ENCODE data around the gene RAB5B. TPM values are rescaled to one million over a fixed set of nuclear protein-coding genes. Genes with fewer than 3 reads are reported as not detected.
"Not testable (repeated sequence)": the region's sequence is repeated elsewhere in the genome, so short reads cannot be mapped to it uniquely, and the experiment has no call there.

RAB5B gene
- polyA plus RNA-seq, 1 donor (not counting 4 experiments of a cell fraction or from before 2014, with no cell fraction given) = 138 TPM

GRCh38 chr12:55979069-55979468 is 5.2 kb downstream of the RAB5B start:
- H3K79me2 ChIP-seq (ENCODE audit: control insufficient read depth, insufficient read depth, low read length) = peaks cover 62% of the 10 kb centered on the region
- no peak for TF ChIP-seq EZH2 (IDR thresholded peaks at IDR 0.05; ENCODE audit: low read length)
- no peak for TF ChIP-seq CTCF (optimal IDR thresholded peaks at IDR 0.05 in 1 of 3, IDR thresholded peaks at IDR 0.05 in 1 of 3, conservative IDR thresholded peaks at IDR 0.05 in 1 of 3; ENCODE audit: extremely low read depth in 1 of 3, insufficient read depth in 2 of 3, low read length in 3 of 3)
- no peak overlapping the region for H3K27ac ChIP-seq (ENCODE audit: control insufficient read depth, insufficient read depth, low read length)
- FAIRE-seq (no peak), DNase-seq (ENCODE audit: low read depth, low spot score) (no peak)
- no peak overlapping the region for H3K9ac ChIP-seq (ENCODE audit: control insufficient read depth, extremely low read depth, insufficient read depth, low read length)
- no peaks in the 10 kb centered on the region for H3K9me3 ChIP-seq (ENCODE audit: control insufficient read depth, low read depth, low read length)
- H3K9me1 ChIP-seq (ENCODE audit: control insufficient read depth, extremely low read depth, insufficient read depth, low read length) = no peaks in the 10 kb centered on the region
- H3K4me2 ChIP-seq (ENCODE audit: control insufficient read depth, extremely low read depth, insufficient read depth, low read depth, low read length) = no peak overlapping the region
- H3K27me3 ChIP-seq (ENCODE audit: control insufficient read depth, extremely low read depth, insufficient read depth, low read length) = no peaks in the 10 kb centered on the region
- peaks cover 8 to 26% of the 10 kb centered on the region in 2 experiments for H3K36me3 ChIP-seq (ENCODE audit: control insufficient read depth in 2 of 2, extremely low read depth in 1 of 2, insufficient read depth in 2 of 2, low read length in 2 of 2)
- dilution Hi-C loops (cut with MboI; ENCODE audit: extremely low pct_ligation_motif_present, low sequenced_read_pairs) = no loop called here
- H3K4me3 ChIP-seq (ENCODE audit: control insufficient read depth in 2 of 3, extremely low read depth in 1 of 3, insufficient read depth in 2 of 3, low read depth in 1 of 3, low read length in 3 of 3) = no peak overlapping the region
- no peak overlapping the region for H2AFZ ChIP-seq (ENCODE audit: control insufficient read depth, low read length)
- peaks cover 2% of the 10 kb centered on the region for H4K20me1 ChIP-seq (ENCODE audit: control insufficient read depth, extremely low read depth, insufficient read depth, low read length)
- peaks cover 10% of the 10 kb centered on the region for H3K4me1 ChIP-seq (ENCODE audit: control insufficient read depth, extremely low read depth, insufficient read depth, low read length)

GRCh38 chr12:55981882-55982281 is 8.0 kb downstream of the RAB5B start:
- H3K9me1 ChIP-seq (ENCODE audit: control insufficient read depth, extremely low read depth, insufficient read depth, low read length); dilution Hi-C loops (cut with MboI; ENCODE audit: extremely low pct_ligation_motif_present, low sequenced_read_pairs); H3K4me3 ChIP-seq (ENCODE audit: control insufficient read depth in 2 of 3, extremely low read depth in 1 of 3, insufficient read depth in 2 of 3, low read depth in 1 of 3, low read length in 3 of 3); H3K9ac ChIP-seq (ENCODE audit: control insufficient read depth, extremely low read depth, insufficient read depth, low read length); H3K4me1 ChIP-seq (ENCODE audit: control insufficient read depth, extremely low read depth, insufficient read depth, low read length); DNase-seq (ENCODE audit: low read depth, low spot score); H3K27me3 ChIP-seq (ENCODE audit: control insufficient read depth, extremely low read depth, insufficient read depth, low read length); H3K9me3 ChIP-seq (ENCODE audit: control insufficient read depth, low read depth, low read length); H3K27ac ChIP-seq (ENCODE audit: control insufficient read depth, insufficient read depth, low read length); H3K4me2 ChIP-seq (ENCODE audit: control insufficient read depth, extremely low read depth, insufficient read depth, low read depth, low read length); H2AFZ ChIP-seq (ENCODE audit: control insufficient read depth, low read length); H4K20me1 ChIP-seq (ENCODE audit: control insufficient read depth, extremely low read depth, insufficient read depth, low read length); FAIRE-seq: not testable (repeated sequence)
- Histone ChIP-seq H3K79me2 (ENCODE audit: control insufficient read depth, insufficient read depth, low read length) (peaks cover 35% of the 10 kb centered on the region), H3K36me3 (ENCODE audit: control insufficient read depth in 2 of 2, extremely low read depth in 1 of 2, insufficient read depth in 2 of 2, low read length in 2 of 2) (peaks cover 20 to 24% of the 10 kb centered on the region in 2 experiments)

- DNase-seq (ENCODE audit: low read depth, low spot score) = no peak
- TF ChIP-seq EZH2 (IDR thresholded peaks at IDR 0.05; ENCODE audit: low read length) (no peak), CTCF (optimal IDR thresholded peaks at IDR 0.05 in 1 of 3, IDR thresholded peaks at IDR 0.05 in 1 of 3, conservative IDR thresholded peaks at IDR 0.05 in 1 of 3; ENCODE audit: extremely low read depth in 1 of 3, insufficient read depth in 2 of 3, low read length in 3 of 3) (no peak)
- no peak overlapping the region for H2AFZ ChIP-seq (ENCODE audit: control insufficient read depth, low read length)
- H3K27me3 ChIP-seq (ENCODE audit: control insufficient read depth, extremely low read depth, insufficient read depth, low read length) = no peaks in the 10 kb centered on the region
- H3K9me3 ChIP-seq (ENCODE audit: control insufficient read depth, low read depth, low read length) = no peaks in the 10 kb centered on the region
- H3K9me1 ChIP-seq (ENCODE audit: control insufficient read depth, extremely low read depth, insufficient read depth, low read length) = no peaks in the 10 kb centered on the region
- no peak overlapping the region for H3K4me2 ChIP-seq (ENCODE audit: control insufficient read depth, extremely low read depth, insufficient read depth, low read depth, low read length)
- FAIRE-seq = no peak
- dilution Hi-C loops (cut with MboI; ENCODE audit: extremely low pct_ligation_motif_present, low sequenced_read_pairs) = no loop called here
- peaks cover 21 to 23% of the 10 kb centered on the region in 2 experiments for H3K36me3 ChIP-seq (ENCODE audit: control insufficient read depth in 2 of 2, extremely low read depth in 1 of 2, insufficient read depth in 2 of 2, low read length in 2 of 2)
- H4K20me1 ChIP-seq (ENCODE audit: control insufficient read depth, extremely low read depth, insufficient read depth, low read length) = no peaks in the 10 kb centered on the region
- H3K4me3 ChIP-seq (ENCODE audit: control insufficient read depth in 2 of 3, extremely low read depth in 1 of 3, insufficient read depth in 2 of 3, low read depth in 1 of 3, low read length in 3 of 3) = no peak overlapping the region
- H3K9ac ChIP-seq (ENCODE audit: control insufficient read depth, extremely low read depth, insufficient read depth, low read length) = no peak overlapping the region
- H3K27ac ChIP-seq (ENCODE audit: control insufficient read depth, insufficient read depth, low read length) = no peak overlapping the region
- peaks cover 29% of the 10 kb centered on the region for H3K79me2 ChIP-seq (ENCODE audit: control insufficient read depth, insufficient read depth, low read length)
- no peaks in the 10 kb centered on the region for H3K4me1 ChIP-seq (ENCODE audit: control insufficient read depth, extremely low read depth, insufficient read depth, low read length)
These were observed 8.6 kb downstream of the RAB5B start for GRCh38 chr12:55982319-55982936.

All from keratinocyte (primary cell).